HG03064 (cell line): Measurements from ENCODE around the gene PRRT1.
"Not testable (repeated sequence)": the region's sequence is repeated elsewhere in the genome, so short reads cannot be mapped to it uniquely, and the experiment has no call there.

ENCODE experiments used
- ATAC-seq: cut with Tn5 transposase; IDR thresholded peaks from one replicate; pipeline ENCODE4 v1.9.1; 2021; ENCODE audit warnings: low read depth; ENCODE audit not compliant: unreplicated experiment

The PRRT1 gene

DNA sequence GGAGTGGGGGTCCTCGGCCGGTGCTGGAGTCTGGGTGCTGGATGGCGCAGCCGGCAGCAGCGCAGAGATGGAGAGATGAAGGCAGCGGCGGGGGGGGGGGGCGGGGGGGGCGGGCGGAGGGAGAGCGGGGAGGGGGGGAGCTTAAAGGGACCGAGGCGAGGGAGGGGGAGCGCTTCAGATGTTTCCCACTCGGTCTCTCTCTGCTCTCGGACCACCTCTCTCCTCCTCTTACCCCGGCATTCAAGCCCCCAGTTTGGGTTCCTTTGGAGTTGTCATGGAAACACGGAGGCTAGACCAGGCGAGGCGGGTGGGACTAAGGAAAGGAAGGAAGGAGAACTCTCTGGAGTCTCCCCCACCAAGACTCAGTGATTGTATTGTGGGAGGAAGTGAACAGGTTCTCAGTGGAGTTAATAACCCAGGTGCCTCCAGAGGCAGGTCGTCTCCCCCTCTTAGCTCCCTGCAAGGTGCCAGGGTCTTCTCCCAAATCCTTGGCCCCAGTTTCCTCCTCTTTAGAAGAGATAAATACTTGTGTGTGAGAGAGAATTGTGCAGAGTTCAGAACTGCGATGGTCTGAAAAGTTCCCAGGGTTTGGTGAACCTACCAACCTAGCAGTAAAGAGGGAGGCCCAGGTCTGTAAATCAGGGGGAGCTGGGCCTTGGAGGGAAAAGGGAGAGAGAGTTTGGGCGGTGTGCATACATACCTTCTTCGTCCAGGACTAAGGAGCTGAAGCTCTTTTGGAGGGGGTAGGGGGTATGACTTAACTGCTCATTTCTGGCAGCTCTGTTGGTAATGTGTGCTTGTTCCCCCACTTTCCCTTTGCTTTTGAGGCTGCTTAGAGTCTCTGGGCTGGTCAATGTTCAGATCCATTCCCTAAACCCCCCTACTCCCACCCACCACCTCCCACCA lies at the start of gene PRRT1:
Gene PRRT1, minus strand, starts transcription at position 77 of the 906 bp plus-strand sequence. CDS start 112 bp downstream, outside the sequence.
- ATAC-seq: no peak

DNA sequence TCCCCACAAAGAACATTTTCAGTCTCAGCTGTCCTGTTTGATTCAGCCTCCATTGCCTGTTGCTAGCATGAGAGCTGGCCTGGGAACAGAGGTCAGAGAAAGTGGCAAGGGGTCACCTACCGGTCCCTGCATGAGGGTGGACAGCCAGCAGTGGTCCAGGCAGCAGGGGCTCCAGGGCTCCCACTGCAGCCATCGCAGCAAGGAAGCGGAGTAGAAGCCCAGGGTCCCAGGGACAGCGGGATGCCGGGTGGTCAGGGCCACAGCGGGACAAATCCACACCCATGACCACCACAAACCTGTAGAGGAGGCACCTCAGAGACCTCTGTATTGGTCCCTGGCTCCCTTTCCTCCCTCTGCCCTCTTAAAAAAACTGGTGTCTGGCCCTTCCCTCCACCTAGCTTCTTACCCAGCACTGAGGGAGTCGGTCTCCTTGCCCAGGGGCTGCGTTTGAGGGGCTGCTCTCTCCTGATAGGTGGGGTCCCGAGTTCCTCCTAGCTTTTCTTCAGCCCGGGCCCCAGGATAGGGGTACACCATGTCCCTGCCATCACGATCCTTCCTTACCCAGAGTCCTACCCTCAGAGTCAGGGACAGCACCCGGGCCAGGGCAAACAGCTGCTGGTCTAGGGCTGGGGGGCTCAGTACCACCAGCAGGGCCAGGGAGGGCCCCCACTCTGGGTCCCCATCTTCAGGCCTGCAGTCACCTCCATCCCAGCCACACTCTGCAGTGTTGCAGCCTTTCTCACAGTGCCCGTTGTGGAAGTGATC lies 49.2 kb upstream of the PRRT1 start:
- ATAC-seq: no peak

DNA sequence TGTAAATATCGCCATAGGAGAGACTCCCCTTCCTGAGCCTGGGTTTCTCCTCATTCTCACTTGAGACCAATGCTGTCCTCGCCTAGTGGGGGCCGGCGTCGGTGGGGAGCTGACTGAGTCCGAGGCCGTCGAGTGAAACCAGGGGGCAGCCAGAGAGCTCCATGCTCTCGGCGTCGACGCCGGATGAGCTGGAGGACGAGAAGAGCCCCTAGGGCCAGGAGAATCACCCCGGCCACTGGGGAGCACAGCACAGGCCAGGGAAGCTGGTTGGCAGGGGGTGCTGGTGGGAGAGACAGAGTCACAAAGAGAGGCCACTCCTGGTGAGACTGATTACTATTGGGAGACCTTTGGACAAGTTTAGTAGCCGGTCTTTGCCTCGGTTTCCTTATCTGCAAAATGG lies 47.1 kb upstream of the PRRT1 start:
- ATAC-seq: no peak

DNA sequence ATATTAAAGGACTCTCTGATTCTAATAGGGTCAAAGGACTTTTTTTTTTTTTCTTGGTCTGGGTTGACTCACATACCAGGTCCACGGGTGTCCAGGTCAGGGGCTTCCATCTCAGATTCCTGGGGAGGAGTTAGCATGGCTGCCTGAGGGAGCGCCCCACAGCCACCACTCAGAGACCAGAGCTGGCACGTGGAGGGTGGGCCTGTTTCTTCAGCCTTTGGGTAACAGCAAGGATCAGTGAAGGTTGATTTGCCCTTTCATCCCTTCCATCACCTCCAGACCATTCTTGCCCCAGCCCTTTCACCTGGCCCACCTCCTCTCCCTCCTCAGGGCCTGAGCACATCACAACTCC lies 46.6 kb upstream of the PRRT1 start:
- ATAC-seq: no peak

DNA sequence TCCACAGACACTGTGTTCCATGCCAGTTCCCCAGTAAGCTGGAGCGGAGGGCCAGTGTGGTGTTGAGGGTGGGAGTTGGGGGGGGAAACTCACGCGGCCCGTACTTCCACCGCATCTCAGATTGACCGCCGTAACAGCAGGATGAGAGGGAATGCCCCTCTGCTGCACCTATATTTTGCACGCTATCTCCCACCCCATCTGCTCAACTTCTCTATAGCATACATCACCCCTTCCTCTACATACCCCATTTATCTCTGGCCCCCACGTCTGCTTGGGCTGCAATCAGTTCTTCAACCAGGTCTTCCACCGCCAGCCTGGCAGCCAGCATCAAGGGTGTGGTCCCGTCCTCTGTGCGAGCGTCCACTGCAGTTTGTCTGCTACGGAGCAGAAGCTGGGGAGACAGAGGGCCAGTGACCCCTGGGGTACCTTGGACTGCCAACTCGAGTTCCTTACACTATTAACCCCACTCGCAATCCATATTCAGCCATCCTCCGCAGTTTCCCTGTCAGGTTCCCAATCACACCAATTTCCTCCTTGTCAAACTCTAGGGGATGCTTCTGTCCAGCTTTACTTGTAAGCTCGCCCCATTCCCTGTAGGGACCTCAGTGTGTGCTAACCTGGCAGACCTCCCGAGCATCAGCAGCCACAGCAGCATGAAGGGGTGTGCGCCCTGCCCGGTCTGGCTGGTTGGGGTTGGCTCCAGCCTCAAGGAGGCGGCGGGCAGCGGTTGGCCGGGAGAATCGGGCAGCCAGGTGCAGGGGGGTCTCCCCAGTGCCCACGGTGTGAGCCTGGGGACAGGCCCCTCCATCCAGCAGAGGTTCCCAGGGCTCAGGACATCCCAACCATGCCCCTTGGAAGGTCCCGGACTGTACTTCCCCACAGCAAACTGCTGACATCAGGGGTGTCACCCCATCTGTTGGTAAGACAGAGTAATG lies 45.2 kb upstream of the PRRT1 start:
- ATAC-seq: no peak

DNA sequence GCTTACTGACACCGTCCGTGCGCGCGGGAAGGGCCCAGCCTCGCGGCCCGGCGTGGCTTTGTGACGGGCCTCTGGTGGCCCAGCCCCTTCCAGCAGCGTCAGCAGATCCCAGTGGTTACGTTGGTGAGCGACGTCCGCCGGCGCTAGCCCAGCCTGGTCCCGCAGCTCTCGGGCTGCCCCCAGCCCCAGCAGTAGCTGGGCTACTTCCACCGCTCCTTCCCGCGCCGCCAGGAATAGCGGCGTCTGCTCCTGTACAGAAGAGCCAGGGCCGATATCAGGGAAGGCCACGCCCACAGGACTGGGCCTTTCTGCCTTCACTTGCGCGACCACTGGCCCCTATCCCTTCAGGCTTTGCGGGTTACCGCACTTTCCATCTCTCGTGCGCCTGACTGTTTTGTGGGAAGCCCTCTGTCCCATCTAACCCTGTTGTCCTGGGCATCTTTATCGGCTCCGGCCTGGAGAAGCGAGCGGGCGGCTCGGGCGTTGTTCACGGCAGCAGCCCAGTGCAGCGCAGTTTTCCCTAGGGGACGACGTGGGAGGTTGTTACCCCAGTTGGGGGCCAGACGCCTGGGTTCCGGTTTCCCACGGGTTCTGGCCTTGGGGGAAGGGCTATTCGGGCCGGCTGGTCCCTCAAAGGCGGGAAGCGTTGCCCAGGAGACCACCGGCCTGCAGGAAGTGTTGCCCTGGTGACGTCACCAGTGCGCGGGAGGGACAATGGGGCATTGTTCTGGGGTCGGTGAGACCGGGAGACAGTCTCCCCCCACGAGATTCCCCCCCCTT lies 44.4 kb upstream of the PRRT1 start:
- ATAC-seq: peak; percentile 75

DNA sequence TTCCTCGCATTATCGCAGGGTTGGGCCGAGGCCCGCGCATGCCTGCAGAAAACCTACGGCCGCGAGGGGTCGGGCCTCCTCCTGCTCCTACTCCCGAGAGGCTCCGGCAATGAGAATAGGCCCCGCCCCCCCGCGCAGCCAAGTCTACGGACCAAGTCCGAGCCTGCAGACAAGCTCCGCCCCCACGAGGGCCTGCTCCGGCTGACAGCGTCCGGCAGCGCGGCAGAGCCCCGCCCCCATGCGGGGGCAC lies 43.8 kb upstream of the PRRT1 start:
- no peak for ATAC-seq

DNA sequence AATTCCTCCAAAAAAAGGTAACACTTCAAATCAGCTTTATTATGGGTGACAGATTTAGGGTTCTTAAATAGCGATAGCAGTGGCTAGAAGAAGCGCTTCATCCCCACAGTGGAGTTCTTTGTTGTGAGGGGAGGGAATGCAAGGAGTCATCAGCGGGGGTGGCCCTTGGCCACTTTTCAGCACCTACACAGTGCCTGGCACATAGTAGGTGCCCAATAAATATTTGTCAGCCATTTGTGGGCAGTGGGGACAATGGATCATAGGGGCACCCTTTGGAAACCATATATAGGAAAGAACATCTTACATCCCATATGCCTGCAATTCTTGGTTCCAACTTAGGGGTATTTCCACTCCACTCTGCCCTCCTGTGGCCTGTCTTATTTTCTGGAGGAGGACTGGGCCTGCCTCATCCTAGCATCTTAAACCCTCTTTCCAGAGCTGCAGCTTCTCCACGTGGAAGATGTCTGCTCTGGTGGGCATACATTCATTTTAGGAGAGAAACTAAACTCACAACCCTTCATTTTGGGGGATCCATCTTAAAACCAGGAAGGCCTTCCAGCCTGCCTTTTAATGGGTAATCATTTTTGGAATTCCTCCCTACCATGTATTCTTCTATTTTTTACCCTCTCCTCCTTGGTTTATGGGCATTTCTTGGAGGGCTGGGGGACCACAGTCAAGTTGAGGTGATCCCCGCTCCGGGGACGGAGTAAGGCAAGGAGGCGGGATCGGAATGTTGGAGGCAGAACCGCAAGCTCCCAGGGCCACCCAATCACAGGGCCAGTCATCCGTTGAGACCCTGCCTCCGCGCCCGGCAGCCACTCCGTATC lies 43.3 kb upstream of the PRRT1 start:
- ATAC-seq: peak; percentile 51

DNA sequence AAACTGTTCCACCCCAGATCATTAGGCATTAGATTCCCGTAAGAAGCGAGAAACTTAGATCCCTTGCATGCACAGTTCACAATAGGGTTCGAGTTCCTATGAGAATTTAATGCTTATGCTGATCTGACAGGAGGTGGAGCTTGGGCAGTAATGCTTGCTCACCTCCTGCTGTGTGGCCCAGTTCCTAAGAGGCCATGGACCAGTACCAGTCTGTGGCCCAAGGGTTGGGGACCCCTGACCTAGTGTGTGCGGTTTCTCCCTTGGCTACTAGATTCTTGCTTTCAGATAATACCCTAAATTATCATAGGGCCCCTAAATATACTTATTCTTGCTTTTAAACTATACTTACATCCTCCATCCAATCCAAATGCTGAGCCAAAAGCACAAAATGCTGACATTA lies 42.6 kb upstream of the PRRT1 start:
- ATAC-seq: no peak

DNA sequence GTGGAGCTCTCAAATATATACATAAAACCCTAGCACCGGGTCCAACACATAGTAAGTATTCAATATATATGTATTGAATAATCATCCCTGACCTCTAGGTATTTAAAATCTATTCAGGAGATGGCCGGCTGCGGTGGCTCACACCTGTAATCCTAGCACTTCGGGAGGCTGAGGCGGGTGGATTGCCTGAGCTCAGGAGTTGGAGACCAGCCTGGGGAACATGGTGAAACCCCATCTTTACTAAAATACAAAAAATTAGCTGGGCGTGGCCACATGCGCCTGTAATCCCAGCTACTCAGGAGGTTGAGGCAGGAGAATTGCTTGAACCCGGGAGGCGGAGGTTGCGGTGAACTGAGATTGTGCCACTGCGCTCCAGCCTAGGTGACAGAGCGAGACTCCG lies 41.4 kb upstream of the PRRT1 start:
- ATAC-seq: not testable (repeated sequence)

DNA sequence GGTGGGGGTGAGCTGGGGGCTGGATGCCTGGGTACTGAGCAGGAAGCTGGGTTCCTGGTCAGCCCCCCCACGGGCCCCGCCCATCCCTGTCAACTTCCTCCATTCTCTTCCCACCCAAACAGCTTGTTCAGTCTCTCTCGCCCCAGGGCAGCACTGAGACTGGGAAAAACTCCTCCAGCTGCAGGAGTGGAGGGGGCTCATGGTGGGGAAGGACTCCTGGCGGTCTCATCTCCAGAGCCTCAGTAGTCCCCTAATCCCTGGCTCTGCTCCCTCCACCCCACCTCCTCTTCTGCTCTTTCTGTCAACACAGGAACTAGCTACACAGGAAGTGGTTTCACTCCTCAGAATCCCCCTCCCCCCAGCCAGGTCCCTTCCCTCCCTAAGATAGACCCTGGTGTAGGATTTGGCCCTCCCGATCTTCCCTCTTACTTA lies 40.9 kb upstream of the PRRT1 start, which contains the start of gene GPSM3:
Gene GPSM3, minus strand, starts transcription at position 36 of the 432 bp plus-strand sequence. CDS start 130 bp downstream, outside the sequence.
- no peak for ATAC-seq

DNA sequence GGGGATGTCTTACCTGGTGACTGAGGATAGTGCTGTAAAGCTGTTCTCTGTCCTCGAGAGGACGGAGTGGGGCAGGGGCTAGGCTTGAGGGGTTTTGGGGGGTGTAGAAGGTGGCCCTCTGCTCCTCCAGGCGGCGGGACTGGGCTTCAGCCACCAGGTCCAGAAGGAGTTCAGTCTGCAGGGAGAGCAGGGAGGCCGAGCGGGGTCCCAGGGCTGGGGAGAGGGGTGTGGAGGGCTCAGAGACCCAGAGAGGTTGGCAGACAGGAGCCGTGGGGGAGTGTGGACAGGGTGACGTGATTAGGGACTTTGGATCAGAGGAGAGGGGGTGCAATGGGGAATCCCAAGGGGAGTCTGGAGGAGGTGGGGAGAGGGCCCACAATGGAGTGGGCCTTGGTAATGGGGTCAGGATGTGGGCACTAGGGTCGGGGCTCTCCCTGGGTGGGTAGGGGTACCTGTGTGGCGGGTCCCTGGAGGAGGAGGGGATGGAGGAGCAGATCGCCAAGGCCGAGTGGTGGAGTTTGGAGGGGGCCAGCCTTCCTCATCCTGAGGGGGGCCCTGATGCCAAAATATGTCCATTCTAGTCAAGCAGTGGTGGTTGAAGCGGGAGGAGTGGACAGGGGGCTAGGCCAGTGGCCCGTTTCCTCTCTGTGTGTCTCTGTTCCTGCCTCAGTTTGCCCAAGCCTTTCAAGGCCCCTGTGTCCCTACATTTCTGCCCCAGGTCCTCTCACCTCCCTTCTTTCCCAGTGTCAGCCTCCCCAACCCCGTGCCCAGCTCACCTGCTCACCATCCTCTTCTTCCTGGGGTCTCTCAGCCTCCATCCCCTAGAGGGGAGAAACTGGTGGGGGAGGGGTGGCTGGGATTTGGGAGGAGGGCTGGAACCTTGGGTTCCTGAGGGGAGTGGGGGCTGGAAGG lies 40.2 kb upstream of the PRRT1 start:
- no peak for ATAC-seq

DNA sequence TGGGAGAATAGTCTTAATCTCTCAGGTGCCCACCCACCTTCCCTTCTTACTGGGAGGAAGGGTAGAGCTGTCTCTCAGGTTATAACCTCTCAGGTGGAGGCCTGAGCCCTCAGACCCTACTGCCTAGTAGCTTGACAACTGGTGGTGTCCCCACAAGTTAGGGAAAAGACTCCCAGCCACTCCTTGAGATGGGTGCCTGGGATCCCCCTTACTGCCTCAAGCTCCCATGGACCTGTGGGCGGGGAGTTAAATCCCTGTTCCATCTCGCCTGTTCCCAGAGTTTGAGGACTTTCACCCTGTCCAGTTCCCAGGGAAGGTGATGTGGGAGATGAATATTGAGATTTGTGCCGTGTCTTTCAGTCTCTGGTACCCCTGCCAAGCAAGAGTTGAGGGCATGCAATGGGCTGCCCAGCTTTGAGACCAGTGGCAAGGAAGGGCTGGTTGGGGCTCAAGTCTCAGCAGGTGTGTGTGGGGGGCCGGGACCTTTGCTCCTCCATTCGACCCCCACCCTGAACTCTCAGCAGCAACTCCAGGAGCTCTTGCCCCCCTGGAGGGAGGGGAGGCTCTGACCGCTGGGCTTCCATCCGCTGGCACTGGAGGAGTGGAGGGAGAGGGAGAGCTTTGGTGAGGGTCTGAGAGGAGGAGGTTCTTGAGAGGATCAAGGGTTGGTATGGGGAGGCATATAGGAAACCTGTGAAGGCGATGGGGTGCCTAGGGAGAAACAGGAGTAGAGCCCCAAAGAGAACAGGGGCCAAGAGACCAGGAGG lies 39.4 kb upstream of the PRRT1 start:
- ATAC-seq: no peak

DNA sequence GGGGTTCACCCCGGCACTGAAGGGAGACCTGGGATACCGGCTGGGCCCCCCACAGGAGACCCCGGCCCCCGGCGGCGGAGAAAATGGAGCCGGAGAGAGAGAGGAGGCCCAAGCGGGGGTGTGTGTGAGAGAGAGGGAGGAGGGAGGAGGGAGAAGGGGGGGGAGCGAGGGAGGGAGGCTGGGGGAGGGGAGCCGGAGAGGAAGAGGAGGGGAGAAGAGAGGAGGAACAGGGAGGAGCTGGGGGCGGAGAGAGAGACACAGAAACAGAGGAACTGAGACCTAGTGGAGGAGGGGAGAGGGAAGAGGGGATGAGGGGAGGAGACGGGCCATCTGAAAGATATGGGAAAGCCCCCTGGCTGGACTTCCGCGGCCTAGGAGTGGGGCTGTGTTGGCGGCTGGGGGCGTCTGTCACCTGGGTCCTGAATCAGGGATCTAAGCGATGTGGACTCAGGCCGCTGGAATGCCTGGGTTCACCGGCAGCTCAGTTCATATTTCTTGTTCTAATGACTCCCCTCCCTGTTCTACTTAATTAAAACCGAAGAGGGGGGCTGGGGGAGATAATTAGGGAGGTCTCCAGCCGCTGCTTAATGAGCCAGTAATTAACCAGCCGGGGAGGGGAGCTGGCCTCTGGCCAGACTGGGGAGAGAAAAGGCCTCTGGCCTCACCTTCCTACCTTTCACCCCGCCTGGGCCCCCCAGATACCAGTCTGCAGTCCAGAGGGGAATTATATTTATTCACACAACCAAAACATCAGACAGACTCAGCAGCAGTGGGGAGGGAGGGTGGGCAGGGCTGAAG lies 38.5 kb upstream of the PRRT1 start, which contains the start of gene PBX2:
Gene PBX2, minus strand, starts transcription at position 149 of the 798 bp plus-strand sequence. CDS start 287 bp downstream, outside the sequence.
- no peak for ATAC-seq

DNA sequence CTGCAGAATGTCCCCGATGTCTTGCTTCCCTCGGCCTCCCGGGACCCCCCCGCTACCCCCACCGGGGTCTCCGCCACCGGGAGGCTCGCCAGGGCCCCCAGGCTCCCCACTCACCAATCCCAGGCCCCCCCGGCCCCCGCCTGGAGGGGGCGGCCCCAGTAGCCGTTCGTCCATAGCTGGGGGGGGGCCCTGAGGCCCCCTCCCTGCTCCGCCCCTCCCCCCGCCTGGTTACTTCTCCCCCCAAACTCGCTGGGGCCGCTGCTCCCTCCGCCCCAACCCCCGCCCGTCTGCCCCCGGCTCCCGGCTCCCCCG lies 38.0 kb upstream of the PRRT1 start:
- no peak for ATAC-seq

DNA sequence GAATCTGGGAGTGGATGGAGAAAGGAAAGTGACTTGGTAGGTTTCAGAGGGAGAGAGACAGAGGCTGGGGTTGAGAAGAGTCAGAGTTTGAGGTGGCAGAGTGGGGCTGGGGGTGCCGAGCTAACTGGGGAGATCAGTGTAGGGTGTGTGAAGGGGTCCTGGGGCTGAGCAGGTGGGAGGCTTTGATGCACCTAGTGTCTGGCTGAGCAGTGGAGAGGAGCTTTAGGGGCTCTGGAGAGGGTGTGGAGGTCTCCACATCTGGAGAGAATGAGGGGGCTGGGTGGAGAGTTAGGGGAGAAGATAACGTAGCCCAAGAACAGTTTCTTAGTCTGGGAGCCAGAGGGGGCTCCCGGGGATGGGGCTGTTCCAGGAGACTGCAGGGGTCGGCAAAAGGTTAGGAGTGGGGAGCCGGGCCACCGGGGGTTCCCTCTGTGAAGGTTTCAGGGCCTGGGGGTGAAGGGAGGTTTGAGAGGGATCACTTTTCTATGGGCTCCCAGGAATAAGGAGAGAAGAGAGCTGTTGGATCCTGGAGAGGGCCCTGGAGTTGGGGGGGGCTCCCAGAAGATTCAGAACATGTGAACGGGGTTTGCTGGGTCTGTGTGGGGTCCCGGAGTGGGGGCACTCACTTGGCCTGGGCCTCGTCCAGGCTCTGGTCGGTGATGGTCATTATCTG lies 37.5 kb upstream of the PRRT1 start:
- ATAC-seq: no peak
